CD4-positive, alpha-beta T cell treated with Interleukin-17A for 1 hour (primary cell): ENCODE results near the gene LPGAT1.

Source experiments
- DNase-seq: peaks from one replicate; pipeline ENCODE4 v3.0.0-alpha.2; 2020

LPGAT1 gene

DNA sequence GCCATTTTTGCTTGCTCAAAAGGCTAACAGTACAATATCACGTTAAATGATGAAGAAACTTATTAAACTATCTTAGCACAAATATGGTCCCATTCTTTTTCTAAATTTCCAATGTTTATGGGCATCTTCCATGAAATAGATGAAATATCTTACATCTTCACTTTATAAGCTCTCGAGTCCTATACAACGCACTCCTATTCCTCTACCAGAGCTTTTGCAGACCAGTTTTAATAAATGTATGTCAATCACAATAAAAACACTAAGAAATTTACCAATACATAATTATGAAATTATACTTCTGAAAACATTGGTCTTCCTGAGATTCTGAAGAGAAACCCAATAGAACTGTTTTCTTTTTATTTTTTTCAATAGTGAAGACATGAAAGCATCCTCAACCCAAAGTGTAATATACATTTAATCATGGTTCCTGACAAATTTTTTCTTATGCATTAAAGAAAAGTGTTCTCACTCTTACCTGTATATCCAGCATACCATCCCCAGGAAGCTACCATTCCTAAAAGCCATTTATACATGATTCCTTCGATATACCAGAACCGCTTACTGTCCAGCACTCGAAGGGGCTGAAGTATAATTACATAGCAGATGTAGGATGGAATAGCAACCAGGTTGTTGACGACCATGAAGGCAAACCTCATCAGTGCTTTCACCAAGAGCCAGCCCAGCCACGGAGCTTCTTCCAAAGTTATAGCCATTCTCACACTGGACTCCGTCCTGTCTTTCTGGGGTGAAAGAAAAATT lies 1.8 kb downstream of the LPGAT1 start:
- no peak for DNase-seq

DNA sequence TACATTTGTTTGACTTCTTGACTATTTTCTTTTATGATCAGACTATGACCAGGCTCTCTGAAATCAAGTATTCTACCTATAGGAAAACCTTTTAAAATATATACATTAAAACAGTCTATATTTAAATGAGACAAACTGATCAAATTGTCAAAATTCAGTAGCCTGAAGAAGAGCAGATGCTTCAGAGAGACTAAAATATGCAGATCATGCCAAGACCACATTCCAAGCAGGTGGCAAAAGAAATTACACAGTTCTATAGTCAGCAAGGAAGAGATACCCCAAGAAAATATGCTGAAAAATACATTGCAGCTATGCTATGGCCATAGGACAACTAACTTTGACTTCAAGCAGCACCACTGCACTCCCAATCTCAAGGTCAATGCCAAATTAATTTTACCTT lies 3.5 kb downstream of the LPGAT1 start:
- no peak for DNase-seq

GRCh38 chr1:211825980-211826379 lies 4.6 kb downstream of the LPGAT1 start:
- DNase-seq, result no peak

DNA sequence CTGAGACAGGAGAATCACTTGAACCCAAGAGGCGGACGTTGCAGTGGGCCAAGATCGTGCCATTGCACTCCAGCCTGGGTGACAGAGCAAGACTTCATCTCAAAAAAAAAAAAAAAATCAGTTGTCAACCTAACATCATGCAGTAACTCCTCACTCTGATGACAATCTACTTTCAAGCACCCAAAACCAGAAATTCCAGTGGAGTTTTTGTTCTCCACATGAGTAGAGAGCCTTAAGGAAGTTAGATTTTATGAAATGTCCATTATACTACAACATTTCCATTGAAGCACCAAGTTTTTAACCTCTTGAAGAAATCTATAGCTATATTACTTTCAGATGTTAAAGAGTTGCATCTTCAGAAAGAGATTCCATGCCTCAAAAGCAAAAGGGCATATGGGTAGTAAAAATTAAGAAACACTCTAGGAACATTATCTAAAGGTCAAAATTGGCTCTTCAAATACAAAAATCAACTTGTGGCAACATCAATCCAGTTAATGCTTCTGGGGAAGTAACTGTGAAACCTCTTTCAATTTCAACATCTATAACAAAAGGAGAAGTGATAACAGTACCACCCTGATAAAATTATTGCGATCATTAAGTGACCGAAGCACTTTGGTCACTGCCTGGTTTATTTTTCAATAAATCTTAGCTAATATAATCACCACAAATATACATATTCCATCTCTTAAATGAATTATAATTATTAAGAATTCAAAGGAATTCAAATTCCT lies 7.7 kb downstream of the LPGAT1 start:
- DNase-seq, result no peak

- no peak for DNase-seq
Observed at GRCh38 chr1:211816586-211816985, 14.0 kb downstream of the LPGAT1 start.

- DNase-seq, result no peak
Observed at GRCh38 chr1:211814313-211814712, 16.2 kb downstream of the LPGAT1 start.

DNA sequence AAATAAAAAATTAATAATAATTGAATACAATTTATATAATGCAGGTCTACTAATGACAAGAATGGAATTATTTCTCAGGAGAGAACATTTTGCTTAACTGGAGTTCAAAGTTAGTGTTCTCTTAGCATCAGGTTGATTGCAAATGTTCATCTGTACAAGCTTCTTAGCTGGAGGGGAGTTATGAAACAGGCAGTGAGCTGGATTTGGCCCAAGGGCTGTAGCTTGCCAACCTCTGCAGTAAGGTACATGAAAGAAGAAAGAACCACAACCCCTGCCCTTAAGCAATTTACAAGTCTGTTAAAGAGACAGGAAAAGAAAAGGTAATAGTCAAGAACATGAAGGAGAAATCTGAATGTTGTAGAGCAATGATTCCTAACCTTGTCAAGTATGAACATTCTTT lies 17.0 kb downstream of the LPGAT1 start:
- no peak for DNase-seq

DNA sequence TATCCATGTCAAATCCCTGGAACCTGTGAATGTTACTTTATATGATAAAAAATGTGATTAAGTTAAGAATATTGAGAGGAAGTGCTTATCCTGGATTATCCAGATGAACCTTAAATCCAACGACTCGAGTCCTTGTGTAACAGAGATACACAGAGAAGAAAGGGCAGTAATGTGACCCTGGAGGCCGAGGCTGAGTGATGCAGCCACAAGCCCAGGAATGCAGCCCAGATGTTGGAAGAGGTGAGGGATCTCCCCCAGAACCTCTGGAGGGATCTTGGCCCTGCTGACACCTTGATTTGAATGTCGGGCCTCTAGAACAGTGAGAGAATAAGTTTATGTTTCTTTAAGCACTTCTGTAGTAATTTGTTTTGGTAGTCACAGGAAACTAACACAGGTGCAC lies 18.0 kb downstream of the LPGAT1 start:
- no peak for DNase-seq

DNA sequence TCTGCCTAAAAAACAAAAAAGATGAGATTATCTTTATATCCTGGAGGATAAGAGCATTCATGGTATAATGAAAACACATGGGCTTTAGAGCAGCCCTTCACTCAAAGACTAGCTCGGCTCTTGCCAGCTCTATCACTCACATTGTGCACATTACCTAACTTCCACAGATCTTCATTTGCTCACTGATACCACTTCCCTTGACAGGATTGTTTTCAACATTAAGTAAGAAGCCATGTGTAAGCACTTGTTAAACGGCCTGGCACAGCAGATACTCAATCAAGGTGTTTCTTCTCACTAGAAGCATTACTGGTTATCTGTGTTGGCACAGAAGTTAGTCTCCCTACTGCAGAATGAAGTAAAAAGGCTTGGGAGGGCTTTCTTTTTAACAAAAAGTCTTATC lies 18.7 kb downstream of the LPGAT1 start:
- no peak for DNase-seq

DNA sequence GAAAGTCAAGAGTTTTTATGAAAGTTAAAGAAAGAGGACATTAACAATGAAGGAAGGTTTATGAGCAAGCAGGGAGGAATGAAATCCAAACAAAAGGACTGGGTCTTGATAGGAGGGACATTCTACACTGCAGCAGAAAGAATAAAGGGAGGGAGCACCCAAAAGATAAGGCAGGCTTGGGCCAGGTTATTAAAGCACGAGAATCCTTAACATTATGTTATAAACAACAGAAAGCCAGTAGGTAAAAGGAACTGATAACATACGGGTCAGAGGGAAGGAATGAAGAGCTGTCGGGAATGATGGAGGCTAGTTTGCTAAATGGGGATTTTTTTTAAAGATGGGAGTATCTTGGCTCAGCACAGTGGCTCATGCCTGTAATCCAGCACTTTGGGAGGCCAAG lies 19.4 kb downstream of the LPGAT1 start:
- no peak for DNase-seq

- no peak for DNase-seq
Observed at GRCh38 chr1:211808475-211808874, 22.1 kb downstream of the LPGAT1 start.

DNA sequence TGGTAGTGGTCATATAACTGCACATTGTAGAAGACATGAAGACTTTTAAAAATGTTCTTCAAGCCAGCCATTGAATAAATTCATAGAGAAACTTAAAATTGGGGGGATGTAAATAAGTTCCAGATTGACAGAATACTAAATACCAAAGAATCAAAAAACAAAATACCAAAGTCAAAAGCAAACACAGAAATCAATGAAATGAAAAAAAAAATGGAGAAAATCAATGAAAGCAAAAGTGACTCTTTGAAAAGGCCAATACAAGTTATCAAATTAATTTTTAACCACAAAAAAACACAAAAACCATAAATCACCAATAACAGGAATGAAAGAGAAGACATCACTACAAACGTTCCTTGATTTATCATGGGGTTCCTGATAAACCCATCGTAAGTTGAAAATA lies 25.6 kb downstream of the LPGAT1 start:
- no peak for DNase-seq

- DNase-seq, result no peak
Observed at GRCh38 chr1:211800925-211801607, 29.5 kb downstream of the LPGAT1 start.

GRCh38 chr1:211797994-211798393 lies 32.6 kb downstream of the LPGAT1 start:
- DNase-seq, result no peak

DNA sequence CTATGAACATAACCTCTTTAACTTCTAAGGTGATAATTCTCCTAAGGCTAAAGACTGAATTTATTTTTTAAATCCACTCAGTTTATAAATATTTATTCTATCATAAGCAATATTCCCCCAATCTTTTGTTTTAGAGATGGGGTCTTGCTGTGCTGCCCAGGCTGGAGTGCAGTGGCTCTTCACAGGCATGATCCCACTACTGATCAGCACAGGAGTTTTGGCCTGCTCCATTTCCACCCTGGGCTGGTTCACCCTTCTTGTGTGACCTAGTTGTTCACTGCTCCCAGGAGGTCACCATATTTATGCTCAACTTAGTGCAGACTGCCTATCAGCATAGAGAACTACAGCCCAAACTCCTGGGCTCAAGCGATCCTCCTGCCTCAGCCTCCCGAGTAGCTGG lies 38.6 kb downstream of the LPGAT1 start:
- DNase-seq, result no peak

DNA sequence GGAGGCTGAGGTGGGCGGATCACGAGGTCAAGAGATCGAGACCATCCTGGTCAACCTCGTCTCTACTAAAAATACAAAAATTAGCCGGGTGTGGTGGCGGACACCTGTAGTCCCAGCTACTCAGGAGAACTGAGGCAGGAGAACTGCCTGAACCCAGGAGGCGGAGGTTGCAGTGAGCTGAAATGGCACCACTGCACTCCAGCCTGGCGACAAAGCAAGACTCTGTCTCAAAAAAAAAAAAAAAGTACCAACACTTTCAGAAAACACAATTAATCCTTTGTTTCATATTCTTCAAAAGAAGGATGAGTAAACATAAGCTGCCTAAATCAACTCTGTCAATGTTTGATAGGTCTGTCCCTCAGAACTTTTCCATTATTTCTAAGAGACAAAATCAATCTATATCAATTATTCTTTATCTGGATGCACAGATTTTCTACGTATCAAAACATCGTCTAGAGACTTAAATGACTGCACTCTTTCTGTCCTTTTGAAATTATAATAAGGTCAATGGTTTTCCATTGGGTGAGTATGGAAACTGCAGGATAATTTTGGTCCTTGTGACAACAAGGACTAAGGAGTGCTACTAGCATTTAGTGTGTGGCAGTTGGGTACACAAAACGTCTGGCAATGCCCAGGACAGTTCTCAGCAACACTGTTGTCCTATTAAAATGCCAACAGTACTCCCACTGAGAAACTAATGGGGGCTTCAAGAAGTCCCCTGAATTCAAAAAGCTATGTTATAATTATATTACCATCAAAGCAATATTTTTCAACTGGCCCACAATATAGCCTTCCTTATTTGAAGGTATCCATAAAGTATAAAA lies 40.7 kb downstream of the LPGAT1 start:
- no peak for DNase-seq

GRCh38 chr1:211788626-211789025 lies 41.9 kb downstream of the LPGAT1 start:
- DNase-seq, result no peak

DNA sequence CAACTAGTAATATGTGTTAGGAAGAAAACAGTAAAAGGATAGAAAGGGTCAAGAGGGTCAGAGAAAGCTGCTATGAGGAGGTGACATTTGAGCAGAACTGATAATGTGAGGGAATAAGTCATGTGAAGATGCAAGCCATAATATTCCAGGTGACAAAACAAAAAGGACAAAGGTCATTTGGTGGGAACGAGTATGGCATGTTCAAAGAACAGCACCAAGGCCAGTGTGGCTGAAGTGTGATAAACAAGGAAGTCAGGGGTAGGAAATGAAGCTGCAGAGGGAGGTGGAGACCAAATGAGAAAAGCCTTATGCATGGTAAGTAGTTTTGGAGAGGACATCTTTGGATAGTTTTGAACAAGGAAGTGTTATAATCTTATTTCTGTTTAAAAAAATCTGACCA lies 46.7 kb downstream of the LPGAT1 start:
- DNase-seq, result peak; percentile 4

- no peak for DNase-seq
Observed at GRCh38 chr1:211783266-211783665, 47.3 kb downstream of the LPGAT1 start.

GRCh38 chr1:211781260-211781659 lies 49.3 kb downstream of the LPGAT1 start:
- DNase-seq, result no peak

DNA sequence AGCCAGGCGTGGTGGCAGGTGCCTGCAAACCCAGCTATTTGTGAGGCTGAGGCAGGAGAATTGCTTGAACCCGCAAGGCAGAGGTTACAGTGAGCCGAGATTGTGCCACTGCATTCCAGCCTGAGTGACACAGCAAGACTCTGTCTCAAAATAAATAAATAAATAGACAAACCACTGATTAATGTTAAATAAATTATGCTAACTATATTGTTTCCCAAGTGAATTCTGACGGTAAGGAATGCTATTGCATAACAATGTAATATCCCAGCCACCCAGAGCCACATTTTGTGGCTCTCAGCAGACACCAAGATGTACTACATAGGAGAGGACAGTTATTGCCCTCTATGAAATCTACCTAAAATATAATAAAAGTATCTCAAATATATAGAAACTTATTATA lies 55.4 kb downstream of the LPGAT1 start:
- no peak for DNase-seq

- no peak for DNase-seq
Observed at GRCh38 chr1:211764701-211765100, 65.9 kb downstream of the LPGAT1 start.

DNA sequence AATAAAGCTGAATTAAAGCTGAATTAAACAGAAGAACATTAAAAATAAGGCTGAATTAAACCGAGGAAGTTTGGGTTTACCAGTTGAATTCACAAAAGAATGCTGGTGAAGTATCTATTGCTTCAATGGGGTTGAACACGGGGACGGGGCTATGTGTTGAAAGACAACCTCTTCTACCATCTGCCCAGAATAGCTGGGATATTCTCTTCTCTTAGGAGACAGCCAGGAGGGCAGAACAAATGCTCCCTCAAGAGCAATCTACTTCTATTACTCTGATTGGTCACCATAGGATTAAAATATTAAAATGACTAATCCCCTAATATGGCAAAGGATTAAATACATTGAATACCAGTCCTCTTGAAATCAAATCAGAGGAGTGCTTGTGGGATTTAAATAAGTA lies 68.4 kb downstream of the LPGAT1 start:
- no peak for DNase-seq
